ENCODE measurements around the gene SMARCD3.

Gene SMARCD3

DNA sequence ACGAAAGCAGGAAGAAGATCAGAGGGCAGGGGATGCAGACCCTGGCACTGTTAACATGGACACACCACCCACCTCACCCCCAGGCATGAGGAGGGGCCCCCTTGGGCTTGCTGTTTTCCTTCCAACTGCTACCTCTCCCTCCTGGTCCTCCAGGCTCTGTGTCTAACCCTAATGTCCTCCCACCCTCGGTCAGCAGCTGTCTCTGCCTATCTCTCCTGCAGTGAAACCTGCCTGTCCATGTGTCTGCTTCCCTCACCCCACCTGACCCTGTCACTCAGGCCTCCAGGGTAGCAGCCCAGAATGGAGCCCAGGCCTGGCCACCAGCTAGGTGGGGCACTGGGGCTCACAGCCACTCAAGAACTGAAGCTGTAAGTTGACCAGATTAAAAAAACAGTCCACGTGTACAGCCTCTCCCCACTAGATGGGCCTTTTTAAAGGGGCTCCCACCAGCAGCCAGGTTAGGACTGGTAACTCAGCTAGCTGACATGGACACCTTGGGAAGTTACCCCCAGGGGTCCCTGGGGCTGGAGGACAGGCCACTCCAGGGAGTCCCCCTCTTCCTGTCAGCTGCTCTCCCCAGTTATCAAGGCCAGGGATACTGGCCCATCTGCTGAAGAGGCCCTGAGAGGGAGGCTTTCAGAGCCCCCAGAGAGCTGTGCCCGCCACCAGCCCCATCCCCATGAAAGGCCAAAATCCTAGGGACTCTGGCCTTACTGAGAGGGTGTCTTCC lies 1.5 kb downstream of the SMARCD3 start:
- no peak for DNase-seq

DNA sequence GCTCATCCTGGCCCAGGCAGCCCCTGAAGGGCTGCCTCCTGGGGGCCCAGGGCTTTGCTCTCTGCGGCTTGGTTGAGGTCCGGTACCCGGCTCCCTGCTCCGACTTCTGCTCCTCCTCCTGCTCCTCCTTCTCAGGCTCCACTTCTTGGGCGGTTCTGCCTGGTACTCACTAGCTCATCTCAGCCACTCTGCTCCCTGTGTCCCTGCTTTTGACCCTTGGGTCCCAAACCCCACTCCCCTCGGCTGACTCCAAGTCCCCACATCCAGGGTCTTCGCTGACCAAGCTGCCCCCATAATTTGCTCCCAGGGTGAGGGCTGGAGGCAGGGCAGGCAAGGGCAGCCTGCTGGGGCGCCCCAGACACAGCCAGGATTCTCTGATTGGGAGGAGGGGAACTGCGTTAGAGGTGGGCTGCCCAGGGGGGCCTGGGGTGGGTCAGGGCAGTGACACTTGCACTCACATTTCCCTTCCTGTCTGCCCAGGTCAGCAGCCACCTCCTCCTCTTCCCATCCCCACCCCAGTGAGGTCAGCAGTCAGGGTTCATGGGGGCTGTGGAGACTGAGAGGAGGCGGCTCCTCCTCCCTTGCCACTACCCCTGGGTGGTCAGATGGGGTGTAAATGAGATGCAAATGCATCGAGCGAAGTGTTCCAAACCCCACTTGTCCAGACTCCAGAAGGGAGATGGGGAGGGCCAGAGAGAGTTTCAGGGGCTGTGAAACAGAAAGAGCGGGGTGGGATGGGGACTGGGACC lies 2.2 kb downstream of the SMARCD3 start:
- no peak for DNase-seq

DNA sequence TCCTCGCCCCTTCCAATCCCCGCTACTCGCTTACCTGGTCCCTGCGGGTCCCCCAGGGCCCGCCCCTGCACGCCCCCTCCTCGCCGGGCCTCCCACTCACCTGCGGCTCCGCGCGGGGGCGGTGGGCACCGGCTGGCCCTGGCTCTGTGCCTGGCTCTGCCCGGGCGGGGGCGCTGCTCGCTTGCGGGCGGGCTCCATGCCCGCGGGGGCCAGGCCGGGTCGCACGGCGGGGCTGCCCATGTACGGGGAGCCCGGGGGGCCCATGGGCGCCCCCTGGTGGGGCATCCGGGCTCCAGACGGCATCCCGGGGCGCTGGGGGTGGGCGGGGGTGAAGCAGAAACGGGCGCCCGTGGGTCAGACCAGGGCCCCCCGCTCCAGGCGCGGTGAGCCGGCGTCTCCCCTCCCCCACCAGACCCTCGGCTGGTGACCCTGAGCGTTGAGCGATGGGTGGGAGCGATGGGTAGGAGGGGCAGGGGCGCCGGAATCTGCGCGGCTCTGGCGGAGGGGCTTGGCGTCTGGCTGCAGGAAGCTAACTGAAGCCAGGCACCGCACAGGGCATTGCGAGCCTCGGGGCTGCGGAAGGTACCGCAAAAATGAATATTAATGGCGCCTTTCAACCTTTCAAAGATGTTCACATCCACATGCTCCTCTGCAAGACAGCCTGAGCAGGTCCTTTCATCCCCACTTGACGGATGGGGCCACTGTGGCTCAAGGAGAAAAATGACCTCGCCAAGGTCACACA lies 3.0 kb downstream of the SMARCD3 start:
- DNase-seq, result peak; percentile 66

DNA sequence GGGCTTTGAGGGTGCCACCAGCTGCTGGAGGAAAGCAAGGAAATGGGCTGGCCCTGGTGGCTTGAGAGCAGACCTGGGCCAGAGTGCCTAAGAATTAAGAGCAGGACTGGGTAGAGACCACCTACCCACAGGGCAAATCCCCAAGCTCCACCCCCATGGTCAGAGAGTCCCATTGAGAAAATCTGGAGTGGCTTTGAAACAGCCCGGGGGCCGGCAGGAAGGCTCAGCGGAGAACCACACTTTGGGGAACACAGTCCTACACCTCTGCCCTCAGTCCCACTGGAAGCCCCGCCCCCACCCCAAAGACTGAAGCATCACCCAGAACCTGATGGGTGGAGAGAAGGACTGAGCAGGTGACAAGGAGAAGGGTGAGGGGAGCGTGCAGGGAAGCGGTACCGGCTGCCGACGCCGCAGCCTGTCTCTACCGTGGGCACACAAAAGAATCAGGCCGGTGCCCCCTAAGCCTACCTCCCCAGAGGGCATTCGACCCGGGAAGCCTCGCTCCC lies 3.6 kb downstream of the SMARCD3 start:
- DNase-seq, result no peak

DNA sequence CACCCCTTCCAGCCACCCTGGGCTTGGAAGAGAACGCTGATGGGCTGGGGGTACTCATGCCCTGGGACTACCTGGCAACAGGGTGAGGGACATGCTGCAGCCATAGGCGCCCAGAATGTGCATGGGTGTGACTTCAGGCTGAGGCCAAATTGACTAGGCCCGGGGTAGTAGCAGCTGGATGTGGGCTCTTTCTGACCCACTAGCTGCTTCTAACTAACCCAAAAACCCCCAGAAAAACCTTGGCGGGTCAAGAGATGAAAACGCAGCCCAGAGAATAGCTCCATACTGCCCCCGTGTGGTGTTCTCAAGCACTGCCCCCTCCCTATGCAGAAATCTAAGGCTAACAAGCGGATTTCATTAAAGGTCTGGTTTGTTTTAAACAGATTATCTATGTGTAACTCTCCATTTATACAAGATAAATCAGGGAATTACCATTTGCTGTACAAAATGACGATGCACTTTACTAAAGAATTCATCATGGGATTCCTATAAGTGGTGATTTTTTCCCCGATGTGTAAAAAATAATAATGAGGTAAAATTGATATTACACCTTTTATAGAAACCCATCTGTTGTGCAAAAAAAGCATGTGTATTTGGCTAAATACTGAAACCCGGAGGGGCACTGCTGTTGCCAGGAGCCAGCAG lies 4.2 kb downstream of the SMARCD3 start:
- DNase-seq, result peak; percentile 55

DNA sequence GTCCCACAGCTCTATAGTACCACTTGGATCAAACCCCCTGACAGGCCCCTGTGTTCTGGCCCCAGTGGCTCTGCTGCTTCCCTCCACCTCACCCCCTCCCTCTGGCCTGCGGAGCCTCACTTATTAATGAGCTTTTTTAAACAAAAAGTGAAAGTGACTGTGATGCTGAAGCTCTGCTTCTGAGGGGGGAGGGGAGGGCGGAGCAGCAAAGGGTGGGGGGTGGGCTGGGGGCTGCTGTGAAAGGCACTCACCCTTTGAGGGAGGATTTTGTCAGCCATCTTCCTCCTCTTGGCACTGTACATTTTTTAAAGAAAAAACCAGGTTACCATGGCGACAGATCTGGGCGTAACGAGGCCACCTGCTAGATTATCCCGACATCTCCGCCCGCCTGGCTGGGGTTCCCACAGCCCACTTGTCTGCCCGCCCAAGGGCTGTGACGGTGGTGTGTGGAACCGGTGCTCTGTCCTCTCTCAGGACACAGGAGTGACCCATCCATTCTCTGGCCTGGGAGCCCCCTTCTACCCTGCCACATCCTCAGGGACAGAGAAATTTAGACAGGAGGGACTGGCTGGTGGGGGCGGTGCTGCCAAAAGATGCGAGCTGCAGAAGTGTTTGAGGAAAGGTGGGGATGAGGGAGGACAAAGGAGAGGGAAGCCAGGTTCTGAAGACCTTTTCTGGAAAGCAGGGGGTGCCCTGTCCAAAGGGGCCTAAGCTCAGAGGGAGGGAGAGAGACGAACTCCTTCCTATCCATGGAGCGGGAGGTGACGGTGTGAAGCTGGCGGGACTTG lies 4.9 kb downstream of the SMARCD3 start:
- peak; percentile 34 for DNase-seq

DNA sequence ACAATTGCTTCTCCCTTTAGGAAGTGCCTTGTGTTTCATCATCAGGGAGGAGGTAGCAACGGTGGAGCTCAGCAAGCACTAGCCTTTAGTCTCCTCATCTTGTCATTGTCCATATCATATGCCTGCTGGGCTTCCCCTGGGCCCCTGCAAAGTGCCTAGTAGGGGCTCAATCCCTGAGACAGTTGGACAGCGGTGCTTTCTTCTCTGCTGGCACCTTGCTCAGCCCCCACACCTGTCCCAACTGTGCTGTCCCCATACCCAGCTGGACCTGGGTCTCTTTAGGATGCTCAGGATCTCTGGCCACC lies 5.5 kb downstream of the SMARCD3 start:
- no peak for DNase-seq

DNA sequence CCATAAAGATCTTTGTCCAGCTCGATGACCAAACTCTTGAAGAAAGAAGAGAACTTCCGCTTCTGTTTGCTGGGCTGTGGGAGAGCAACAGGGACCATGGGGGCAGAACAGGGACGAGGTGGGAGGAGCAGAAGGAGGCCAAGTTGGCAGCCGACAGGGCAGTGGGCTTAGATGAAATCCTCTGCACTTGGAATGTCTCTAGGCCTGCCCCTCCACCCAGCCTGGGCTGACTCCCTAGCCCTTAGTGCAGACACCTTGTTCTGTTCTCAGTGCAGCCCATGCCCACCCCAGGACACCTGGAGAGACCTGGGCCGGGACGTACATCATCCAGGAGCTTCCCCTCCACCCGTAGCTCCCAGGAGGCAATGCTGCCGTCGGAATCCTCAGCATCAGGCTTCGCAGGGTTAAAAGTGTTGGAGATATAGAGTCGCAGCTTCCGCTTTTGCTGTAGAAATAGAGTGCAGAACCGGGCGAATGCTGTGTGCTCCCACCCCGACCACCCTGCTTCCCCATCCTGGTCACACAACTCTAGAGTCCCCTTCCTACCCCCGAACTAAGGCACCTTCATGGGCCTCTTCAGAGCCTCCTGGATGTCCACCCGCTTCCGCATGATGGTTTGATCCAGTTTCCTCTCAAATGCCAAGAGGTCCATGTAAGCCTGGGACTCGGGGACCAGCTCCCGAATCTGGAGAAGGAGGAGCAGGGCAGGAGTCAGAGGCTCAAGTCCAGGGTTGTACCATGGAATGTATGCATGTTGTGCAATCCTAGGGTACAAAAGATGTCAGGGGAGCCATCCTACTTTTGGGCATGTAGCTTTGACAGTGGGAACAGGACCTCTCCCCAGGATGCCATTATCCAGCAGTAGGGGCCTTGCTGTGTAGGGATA lies 6.1 kb downstream of the SMARCD3 start:
- no peak for DNase-seq

DNA sequence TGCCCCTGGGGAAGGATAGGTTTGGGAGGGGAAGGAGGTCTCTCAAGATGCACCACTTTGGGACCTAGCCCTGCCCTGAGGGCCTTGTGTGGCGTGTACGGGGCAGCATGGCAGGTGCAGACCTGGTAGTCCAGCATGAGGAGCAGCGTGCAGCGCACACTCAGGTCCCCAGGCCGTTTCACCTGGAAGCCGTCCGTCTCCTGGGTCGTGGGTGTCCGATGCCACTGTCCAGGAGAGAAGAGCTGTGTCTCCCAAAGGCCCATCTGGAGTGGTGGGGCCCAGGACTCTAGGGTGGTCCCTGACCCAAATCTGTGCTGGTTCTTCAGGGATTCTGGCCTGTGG lies 6.8 kb downstream of the SMARCD3 start:
- no peak for DNase-seq

DNA sequence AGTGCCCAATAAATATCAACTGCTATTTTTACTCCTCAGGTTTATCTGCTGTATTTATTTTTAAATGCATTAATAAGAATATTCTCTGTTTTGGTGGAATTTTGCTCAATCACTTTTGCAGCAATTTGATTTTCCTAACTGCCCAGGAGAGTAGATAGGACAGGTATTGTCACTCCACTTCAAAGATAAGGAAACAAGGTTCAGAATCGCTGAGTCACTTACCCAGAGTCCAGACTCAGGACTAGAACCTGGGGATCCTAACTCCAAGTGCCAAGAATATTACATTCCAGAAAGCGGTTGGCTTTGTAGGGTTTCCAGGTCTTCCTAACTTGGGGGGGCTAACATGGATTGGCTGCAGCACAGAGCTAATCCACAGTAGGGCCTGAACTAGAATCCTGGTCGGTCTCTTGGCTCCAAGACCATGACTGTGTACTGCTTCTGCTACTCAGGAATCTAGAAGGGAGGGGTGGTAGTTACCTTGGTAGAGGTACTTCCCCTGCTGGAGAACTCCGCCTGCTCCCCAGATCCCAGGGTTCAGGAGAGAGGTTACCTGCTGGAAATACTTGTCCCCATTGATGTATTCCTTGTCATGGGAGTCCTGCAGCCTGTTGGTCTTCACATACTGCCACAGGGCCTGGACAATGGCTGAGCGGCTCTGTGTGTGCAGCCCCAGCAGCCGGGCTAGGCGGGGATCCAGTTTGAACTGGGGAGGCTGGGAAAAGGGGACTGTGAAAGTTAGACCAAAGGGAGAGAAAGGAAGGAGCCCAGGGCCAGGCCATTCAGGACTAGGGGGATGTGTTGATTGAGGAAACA lies 7.3 kb downstream of the SMARCD3 start:
- no peak for DNase-seq

DNA sequence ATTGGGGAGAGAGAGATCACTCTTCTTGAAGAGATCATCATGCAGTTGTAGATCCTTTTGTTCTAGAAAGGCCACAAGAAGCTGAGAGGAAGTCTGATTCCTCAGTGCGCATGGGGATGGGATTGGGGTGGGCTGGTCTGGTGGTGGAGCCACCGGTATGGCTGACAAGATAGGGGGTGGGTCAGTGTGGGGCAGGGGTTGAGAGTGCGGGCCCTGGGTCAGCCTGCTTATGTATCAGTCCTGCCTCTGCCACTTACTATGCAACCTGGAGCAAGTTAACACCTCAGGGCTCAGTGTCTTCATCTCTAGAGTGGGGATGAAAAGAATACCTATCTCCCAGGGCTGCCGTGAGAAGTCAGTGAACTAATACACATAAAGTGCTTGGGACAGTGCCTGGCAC lies 8.0 kb downstream of the SMARCD3 start:
- DNase-seq, result no peak

DNA sequence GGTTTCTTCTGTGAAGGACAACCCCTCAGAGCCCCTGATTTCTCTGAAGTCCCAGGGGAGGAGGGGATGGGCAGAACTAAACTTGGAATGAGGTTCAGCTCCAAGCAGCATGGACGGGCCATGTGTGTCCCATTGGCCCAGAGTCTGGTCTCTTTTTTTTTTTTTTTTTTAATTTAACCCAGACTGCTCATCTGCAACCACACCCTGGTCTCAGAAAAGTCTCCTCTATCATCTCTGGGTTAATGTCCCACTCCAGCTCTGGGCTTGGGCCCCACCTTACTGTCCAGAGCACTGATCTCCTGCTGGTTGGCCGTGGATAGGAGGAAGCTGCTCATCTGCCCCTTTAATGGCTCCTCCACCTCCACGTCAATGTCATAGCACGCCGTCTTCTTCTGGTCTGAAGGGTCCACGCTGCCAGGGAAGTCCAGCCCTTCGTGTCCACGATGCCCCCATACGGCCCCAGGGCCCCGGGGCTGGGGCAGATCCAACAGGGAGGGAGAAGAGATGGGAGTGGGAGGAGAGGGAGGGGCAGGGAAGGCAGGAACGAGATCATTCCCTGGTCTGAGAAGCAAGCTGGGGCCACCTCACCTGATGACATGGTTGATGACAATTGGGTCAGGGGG lies 8.5 kb downstream of the SMARCD3 start:
- no peak for DNase-seq

DNA sequence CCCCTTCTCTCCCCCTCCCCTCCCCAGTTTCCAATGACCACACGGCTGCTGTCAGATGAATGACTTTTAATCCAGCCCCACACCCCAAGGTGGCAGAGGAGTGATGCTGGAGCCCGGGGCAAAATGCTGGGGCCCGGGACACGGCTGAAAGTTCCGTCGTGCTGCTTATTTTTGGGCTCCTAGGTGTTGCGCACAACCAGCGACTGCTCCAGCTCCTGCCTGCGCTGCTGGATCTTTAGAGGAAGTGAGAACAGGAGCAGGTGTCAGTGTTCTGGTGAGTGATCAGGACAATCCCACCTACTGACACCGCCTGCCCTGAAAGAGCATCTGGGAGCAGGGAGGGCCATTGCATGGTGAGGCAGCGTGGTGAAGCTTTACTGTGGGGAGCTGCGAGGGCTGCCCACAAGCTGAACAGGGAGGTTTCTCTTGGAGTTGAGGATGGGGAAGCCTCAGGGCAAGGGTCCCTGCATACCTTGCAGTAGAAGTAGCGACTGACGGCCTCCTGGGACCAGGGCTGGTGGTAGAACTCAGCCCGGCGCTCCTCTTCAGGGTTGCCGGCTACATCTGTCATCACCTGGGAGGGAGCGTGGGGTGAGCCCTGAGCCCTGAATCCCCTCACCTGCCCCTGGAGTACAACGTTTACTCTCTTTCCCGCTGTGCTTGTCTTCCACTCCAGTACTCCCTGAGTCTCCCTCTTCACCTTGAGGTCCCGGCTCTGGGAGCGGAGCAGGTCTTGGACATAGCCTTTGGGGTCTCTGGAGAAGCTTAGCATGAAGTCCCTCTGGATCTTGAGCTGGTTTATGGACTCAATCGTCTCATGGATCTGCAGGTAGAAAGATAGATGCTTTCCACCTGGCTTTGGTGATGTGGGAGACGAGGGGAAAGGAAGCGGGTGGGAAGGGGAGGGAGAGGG lies 9.3 kb downstream of the SMARCD3 start:
- no peak for DNase-seq

DNA sequence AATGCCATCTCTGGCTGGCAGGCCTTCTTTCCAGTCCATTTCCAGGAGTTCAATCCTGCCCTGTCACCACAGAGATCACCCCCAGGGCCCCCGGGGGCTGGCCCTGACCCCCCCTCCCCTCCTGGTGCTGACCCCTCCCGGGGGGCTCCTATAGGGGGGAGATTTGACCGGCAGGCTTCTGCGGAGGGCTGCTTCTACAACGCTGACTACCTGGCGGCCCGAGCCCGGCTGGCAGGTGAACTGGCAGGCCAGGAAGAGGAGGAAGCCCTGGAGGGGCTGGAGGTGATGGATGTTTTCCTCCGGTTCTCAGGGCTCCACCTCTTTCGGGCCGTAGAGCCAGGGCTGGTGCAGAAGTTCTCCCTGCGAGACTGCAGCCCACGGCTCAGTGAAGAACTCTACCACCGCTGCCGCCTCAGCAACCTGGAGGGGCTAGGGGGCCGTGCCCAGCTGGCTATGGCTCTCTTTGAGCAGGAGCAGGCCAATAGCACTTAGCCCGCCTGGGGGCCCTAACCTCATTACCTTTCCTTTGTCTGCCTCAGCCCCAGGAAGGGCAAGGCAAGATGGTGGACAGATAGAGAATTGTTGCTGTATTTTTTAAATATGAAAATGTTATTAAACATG lies 10.2 kb downstream of the SMARCD3 start:
- no peak for DNase-seq

DNA sequence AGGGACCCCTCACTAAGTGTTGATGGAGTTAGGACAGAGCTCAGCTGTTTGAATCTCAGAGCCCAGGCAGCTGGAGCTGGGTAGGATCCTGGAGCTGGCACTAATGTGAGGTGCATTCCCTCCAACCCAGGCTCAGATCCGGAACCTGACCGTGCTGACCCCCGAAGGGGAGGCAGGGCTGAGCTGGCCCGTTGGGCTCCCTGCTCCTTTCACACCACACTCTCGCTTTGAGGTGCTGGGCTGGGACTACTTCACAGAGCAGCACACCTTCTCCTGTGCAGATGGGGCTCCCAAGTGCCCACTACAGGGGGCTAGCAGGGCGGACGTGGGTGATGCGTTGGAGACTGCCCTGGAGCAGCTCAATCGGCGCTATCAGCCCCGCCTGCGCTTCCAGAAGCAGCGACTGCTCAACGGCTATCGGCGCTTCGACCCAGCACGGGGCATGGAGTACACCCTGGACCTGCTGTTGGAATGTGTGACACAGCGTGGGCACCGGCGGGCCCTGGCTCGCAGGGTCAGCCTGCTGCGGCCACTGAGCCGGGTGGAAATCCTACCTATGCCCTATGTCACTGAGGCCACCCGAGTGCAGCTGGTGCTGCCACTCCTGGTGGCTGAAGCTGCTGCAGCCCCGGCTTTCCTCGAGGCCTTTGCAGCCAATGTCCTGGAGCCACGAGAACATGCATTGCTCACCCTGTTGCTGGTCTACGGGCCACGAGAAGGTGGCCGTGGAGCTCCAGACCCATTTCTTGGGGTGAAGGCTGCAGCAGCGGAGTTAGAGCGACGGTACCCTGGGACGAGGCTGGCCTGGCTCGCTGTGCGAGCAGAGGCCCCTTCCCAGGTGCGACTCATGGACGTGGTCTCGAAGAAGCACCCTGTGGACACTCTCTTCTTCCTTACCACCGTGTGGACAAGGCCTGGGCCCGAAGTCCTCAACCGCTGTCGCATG lies 11.0 kb downstream of the SMARCD3 start:
- no peak for DNase-seq

DNA sequence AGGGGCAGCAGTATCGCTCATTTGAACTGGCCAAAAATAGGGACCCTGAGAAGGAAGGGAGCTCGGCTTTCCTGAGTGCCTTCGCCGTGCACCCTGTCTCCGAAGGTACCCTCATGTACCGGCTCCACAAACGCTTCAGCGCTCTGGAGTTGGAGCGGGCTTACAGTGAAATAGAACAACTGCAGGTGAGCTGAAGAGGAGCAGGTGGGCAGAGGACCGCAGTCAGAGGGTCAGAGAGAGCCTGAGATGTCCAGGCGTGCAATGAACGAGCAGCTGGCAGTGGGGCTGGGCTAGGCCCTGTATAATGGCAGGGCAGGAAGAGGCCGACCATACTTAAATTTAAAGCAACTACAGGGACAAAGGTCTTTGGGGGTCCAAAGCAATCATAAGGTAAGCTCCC lies 12.1 kb downstream of the SMARCD3 start:
- DNase-seq, result no peak

DNA sequence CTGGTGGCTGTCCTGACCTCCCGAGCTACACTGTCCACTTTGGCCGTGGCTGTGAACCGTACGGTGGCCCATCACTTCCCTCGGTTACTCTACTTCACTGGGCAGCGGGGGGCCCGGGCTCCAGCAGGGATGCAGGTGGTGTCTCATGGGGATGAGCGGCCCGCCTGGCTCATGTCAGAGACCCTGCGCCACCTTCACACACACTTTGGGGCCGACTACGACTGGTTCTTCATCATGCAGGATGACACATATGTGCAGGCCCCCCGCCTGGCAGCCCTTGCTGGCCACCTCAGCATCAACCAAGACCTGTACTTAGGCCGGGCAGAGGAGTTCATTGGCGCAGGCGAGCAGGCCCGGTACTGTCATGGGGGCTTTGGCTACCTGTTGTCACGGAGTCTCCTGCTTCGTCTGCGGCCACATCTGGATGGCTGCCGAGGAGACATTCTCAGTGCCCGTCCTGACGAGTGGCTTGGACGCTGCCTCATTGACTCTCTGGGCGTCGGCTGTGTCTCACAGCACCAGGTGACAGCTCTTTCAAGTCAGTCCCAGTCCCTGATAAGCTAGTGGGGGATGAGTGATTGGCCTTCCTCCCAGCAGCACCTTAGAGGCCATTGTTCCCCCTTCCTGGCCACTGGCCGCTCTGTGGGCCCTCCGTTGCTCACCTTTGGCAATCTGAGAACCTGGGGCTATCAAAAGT lies 13.3 kb downstream of the SMARCD3 start:
- DNase-seq, result no peak

Data from stimulated activated CD4-positive, alpha-beta T cell treated with anti-CD3 and anti-CD28 coated beads, Interleukin-4, amount 100 ng/mL, for 1 hour (primary cell).